ENCODE measurements around the gene OAF.

- no peak for TF ChIP-seq CTCF (IDR thresholded peaks at IDR 0.05)
- TF ChIP-seq POLR2A (IDR thresholded peaks at IDR 0.05) = no peak
Measured at GRCh38 chr11:120197251-120197891, 13.5 kb upstream of the OAF start.

All from uterus (tissue), 2 donors.